HuH-7 (cell line): Measurements from ENCODE around the gene AKTIP.
"Not testable (repeated sequence)": the region's sequence is repeated elsewhere in the genome, so short reads cannot be mapped to it uniquely, and the experiment has no call there.

Experiments
- DNase-seq: peaks from one replicate; pipeline ENCODE4 v3.0.0; 2011; ENCODE audit warnings: low spot score

AKTIP gene

DNA sequence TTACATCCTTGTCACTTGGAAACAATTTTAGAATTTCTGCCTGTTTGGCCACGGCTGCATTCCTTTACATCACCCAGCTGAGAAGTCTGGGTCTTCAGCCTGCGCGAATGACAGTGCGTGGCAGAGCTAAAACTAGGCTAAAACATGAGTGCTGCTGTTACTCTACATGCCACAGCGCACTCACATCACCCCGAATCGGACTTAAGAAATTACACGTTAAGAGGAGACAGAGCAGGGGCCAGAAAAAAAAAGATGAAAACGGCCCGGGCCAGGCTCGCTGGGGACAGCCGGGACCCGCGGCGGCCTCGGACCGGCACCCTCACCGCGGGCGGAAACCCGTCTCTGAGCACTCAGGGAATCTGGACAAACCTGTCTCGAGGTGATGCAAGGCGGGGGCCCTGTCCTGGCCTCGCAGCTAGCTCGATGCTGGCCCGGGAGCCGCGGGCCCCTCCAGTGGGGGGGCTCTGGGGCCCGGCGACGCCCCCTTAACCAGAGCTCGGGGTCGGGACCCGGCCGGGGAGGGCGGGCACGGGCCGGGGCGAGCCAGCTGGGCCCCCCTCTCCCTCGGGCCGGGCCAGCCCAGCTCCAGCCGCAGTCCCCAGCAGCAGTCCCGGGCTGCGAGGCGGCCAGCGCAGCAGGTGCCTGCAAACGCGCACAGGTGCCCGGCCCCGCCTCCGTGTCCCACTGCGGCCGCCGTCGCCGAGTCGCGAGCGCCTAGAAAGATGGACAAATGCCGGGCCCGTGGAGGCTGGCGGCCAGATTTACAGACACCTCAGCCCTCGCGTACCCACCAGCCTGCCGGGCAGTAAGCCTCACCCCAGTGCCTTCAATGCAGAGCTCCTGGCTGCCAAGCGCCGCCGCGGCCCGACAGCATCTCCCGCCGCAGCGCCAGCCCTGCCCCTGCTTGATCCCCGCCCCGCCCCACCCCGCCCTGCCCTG lies at the start of gene AKTIP:
Gene AKTIP (minus strand): TSS at position 879 of the 939 bp plus-strand sequence. CDS start 2,950 bp downstream, outside the sequence.
- DNase-seq: no peak

DNA sequence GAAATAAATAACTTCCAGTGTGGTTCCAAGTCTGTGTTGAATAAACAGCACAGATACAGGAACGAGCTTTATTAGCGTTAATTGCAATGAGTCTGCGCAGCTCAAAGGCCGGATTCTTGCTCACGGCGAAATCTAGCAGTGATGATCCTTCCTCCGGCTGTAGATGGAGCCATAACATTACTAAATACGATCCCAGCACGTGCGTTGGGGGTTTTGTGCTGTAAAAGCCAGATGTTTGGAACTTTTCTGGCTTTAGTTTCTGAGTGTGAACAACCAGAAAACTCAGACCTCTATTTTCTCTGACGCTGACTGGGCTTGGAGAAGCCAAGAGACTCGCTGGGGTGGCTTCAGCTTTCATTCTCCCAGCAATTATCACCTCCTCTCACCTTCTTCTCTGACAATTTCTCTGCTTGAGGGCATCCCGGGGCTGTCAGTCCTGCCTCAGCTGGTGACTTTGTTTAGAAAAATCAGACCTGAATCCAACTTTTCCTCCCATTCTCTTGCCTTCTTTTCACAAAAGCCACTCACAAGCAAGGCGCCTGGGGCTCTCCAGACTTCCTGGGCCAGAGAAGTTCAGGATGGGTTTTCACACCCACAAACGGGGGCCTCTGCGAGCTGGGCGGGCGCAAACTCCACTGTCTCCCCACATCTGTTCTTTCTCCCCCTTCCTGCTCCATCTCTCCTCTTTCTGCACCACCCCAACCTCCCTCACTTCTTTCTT lies 47.1 kb upstream of the AKTIP start:
- DNase-seq: peak; percentile 55

DNA sequence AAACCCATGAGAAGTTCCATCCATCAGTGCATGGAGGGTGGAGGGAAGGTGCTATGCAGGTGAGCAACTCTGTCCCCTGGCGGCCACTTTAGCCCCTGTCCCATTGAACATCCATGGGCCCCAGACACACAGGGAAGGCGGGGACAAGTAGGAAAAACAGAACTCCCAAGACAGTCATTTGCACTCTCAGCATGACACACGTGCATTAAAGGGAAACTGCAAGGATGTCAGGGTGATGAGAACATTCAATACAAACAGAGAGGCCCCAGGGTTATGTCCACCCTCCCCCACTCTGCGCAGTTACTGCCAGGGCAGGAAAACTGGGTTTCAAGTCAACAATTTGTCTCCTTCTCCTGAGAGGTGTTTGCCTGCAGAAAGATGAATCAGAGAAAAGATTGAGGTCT lies 44.0 kb upstream of the AKTIP start:
- DNase-seq: peak; percentile 53

DNA sequence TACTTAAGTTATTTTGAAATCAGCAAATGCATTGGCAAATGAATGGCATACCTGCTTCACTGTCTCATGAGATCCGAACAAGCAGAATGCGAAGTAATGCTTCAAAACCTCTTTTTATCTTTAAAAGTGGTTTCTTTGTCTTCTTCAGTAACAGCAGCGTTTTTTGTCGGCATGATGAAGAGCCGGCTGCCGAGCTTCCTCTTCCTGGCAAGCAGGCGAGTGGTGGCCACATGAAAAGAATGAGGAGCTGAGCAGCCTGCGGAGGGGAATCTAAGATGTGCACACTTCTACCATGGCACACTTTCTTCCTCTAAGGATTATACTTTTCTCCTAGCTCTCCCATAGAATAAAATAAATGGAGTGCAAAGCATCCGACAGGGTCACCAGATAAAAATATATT lies 42.4 kb upstream of the AKTIP start:
- DNase-seq: no peak

DNA sequence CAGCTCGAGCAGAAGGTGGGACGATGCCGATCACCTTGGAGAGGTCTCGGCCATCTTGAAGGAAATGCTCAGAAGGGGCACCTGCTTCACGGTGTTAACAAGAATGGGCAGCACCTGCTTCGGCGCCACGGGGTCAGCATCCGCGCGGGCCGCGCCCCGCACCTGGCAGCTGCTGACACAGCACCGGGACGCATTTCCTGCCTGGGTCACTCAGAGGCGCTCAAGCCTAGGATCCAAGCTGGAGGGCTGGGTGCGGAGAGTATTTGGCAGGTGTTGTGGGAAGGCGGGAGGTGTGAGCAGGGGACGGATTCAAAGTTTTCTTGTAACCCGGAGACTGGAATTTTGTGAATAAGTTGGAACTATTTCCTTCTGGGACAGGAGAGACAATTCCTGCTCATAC lies 39.3 kb upstream of the AKTIP start:
- DNase-seq: no peak

DNA sequence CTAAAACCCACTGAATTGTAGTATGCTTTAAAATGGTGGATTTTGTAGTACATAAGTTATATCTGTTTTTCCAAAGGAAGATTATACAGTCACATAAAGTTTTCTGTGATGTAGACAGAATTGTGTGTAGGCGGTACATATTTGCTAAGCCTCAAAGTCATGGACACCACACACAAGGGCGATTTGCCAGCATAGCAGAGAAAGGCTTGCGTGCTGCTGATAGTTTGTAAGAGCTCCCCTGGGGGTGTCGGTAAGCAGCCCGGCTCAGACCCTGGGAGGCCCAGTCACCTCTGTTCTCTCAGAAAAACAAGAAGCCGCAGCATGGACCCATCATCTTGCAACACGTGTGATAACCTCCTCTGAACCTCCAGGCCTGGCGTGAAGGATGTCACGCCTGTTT lies 38.3 kb upstream of the AKTIP start:
- DNase-seq: no peak

DNA sequence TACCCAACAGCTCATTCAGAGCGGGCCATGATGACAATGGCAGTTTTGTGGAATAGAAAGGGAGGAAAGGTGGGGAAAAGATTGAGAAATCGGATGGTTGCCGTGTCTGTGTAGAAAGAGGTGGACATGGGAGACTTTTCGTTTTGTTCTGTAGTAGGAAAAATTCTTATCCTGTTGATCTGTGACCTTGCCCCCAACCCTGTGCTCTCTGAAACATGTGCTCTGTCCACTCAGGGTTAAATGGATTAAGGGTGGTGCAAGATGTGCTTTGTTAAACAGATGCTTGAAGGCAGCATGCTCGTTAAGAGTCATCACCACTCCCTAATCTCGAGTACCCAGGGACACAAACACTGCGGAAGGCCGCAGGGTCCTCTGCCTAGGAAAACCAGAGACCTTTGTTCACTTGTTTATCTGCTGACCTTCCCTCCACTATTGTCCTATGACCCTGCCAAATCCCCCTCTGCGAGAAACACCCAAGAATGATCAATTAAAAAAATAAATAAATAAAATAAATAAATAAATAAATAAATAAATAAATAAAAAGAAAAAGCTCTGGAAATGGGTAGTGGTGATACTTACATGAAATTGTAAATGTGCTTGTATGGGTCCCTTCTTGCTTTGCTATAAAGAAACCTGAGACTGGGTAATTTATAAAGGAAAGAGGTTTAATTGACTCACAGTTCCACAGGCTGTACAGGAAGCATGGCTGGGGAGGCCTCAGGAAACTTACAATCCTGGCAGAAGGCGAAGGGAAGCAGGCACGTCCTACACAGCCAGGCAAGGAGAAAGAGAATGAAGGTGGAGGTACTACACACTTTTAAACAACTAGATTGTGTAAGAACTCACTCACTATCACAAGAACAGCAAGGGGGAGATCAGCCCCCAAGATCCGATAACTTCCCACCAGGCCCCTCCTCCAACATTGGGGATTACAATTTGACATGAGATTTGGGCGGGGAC lies 37.0 kb upstream of the AKTIP start:
- not testable (repeated sequence) for DNase-seq

DNA sequence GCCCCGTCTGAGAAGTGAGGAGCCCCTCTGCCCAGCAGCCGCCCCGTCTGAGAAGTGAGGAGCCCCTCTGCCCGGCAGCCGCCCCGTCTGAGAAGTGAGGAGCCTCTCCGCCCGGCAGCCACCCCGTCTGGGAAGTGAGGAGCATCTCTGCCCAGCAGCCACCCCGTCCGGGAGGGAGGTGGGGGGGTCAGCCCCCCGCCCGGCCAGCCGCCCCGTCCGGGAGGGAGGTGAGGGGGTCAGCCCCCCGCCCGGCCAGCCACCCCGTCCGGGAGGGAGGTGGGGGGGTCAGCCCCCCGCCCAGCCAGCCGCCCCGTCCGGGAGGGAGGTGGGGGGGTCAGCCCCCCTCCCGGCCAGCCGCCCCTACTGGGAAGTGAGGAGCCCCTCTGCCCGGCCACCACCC lies 36.3 kb upstream of the AKTIP start:
- not testable (repeated sequence) for DNase-seq

DNA sequence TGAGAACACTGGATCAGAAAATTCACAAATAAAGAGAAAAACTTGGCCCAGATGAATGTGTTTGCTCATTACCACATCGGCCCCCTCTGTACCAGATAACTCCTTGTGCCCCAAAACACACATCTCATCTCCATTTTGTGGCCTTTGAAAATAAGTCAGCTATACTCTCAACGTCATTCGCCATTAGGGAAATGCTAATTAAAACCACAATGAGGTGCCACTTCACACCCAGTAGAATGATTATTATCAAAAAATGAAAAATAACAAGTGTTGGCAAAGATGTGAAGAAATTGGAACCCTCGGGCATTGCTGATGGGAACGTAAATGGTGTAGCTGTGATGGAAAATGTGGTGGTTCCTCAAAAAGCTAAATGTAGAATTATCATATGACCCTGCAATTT lies 34.6 kb upstream of the AKTIP start:
- DNase-seq: no peak

DNA sequence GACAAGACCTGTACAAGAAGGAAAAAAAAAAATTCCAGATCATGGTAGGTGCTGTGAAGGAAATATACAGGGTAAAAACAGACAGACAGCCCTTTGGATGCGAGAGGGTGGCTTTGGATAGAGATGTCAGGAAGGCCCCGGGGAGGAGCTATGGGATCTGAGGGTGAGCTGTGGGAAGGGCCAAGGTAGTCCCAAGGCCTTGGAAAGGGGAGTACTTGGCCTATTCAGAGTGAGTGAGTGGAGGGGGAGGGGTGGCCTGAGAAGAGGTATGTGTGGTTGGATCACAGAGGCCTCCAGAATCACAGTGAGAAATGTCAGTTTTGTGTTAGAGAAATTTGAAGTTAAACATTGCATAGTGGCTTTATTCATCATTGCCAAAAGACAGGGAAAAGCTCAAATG lies 31.2 kb upstream of the AKTIP start:
- no peak for DNase-seq

DNA sequence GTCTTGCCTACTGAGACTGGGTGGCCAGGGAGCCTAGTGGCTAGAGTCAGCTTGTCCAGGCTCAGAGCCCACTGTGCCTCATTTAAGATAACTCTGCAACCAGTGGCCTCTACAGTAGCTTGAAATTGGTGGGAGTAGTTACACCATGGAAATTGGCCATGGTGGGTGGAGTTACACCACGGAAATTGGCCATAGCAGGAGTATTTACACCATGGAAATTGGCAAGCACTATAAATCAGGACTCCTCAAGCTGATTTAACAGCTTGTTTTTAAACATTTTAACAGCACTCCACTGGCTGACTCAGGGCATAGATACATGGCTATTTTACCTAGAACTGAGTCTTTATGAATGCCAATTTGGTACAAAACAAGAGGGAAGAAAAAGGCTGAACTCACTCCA lies 27.7 kb upstream of the AKTIP start:
- no peak for DNase-seq

DNA sequence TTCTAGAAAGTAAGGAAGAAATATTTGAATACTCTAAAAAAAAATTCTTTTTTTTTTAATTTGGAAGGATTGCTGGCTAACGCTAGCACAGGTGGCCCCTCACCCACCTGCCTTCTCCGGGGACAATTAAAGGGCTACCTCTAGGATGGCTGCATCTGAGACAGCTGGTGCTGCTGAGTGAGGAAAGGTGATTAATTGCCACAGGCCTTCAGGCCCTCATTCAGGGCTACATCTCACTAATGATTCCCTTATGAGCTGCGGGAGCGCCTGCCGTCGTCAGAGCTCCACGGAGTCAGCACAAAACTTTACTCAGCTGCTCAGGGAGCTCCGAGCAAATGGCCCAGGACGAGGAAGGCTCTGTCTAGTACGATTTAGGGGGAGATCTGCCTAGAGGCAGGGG lies 27.0 kb upstream of the AKTIP start:
- no peak for DNase-seq

DNA sequence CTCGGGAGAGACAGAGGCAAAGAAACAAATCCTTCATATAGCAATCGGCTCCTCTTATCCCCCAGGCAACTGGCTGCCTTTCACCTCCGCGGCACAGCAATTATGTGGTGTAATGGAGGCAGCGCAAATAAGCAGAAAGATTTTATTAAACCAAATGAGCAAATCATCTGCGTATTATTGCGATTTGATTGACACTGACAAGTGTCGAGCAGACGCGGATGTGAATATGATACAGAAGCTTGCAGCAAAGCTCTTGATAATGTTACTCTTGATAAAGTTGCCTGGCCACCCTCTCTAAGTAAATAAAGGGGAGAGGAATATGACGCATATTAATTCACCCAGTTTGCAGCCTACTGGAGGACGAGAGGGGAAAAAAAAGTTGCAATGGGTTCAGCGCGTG lies 26.5 kb upstream of the AKTIP start:
- DNase-seq: no peak

DNA sequence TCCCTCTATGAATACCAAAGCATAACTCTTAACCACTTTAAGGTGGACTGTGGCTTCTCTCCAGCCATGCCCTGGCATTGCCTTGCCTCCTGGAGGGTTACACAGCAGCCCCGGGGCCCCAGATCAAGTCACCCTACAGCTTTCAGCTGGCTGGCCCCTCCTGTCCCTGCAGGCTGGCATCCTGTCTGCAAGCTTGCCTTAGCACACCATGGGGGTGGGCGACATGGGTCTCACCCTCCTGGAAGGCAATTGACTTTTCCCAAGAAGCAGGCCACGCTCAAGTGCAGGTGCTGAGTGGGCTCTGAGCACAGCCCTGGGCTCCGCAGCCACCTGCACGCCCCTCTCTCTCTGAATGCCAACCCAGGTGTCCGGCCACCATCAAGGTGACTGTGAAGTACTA lies 25.8 kb upstream of the AKTIP start:
- DNase-seq: no peak

DNA sequence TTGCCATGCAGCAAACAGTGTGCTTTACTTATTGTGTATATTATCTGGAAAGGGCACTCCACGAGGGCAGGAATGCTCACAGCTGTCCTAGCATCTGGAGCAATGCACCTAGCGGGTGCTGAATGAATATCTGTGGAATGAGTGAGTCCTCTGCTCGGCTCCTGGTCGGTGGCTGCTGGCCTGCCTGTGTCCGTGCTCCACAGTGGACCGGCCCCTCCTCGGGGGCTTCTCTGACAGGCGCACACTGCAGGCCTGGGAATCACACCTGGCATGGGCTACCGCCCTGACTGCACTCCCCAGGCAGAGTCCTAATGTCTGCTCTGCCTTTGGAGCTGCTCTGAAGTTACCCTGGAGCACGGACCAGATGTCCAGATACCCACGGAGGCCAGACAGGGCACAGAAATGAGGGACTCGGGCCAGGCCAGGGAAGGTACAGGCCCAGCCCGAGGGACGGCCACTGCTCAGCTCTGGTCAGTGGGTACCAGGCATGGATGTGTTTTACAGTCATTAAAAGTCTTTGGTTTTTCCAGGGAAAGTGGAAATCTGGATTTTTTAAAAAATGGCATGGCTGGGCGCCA lies 21.1 kb upstream of the AKTIP start:
- DNase-seq: no peak

DNA sequence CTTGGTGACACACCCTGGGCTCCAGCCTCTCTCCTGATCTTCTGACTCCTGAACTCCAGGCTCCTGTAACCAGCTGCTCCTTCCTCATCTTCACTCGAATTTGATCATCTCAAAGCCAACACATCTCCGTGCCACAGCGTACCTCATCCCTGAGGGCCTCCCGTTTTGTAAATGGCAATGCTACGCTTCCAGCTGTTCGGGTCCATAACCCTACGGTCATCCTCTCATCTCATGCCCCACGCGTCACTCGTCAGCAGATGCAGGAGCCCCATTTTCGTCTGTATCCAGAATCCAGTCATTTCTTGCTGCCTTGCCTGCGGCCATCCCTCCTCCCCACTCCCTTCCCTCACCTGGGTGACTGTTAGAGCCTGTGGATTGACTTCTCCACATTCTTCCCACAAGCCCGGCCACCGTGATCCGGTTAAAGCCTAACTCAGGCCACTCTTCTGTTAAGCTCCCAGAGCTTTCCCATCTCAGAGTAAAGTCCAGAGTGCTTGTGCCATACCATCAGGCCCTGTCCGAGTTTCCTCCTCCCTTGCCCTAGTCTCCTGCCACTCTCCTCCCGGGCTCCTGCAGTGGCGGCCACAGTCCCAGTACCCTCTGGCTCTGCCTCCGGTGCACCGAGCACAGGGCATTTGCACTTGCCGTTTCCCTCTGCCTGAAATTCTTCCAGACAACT lies 20.3 kb upstream of the AKTIP start:
- no peak for DNase-seq

DNA sequence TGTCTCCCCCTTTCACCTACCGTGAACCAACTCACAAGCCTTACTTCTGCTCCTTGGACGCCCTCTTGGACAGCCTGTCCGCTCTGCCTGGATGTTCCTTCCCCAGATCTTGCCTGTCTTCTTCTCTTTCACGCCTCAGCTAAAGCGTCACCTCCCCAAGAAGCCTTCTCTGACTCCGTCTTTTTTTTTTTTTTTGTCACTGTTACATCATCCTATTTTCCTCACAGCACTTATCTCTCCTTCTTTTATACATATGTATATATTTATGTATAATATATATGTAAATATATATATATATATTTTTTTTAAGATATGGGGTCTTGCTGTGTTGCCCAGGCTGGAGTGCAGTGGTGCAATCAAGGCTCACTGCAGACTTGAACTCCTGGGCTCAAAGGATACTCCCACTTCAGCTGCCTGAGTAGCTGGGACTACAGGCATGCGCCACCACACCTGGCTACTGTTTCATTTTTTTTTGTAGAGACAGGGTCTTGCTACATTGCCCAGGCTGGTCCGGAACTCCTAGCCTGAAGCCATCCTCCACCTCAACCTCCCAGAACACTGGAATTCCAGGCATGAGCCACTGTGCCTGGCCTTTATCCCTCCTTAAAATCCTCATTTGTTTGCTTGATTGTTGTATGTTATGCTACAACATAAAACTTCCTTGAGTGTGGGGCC lies 16.5 kb upstream of the AKTIP start:
- no peak for DNase-seq

DNA sequence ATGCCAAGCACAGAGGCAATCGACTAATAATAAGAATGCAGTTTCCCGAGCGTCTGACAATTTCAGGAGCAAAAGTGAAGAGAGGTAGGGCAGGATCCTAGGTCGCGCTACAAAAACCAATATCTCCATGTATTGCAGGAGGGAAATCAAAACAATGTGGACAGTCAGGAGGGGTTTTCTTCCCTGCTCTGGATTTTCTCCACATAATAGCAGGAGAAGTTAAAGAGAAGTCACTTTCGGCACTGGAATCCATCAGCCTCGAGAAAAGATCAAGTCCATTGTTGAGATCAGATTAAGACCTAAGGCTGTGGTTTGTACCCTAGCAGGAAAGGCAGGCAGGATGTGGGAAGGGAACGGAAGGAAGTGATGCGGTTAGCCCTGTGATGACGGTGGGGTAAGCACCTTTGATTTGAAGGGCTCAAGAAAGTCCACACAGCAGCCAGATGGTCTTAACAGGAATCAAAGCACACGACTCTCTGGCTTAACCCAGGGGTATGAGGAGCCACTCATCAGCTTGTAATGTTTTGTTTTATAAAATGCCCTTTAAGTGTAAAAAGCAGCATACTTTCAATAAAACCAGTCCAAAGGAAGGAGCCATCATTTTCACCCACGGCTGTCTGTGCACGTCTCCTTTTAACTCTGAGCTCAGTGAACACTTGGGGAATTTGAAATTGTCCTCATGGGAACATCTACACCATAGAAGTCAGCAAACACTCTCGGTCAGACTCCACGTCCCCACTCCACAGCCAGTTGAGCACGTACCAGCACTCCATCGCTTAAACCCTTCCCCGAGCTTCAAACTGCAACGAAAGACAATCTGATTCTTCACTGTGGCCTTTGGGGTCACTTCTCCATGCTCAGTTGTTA lies 15.8 kb upstream of the AKTIP start:
- no peak for DNase-seq

DNA sequence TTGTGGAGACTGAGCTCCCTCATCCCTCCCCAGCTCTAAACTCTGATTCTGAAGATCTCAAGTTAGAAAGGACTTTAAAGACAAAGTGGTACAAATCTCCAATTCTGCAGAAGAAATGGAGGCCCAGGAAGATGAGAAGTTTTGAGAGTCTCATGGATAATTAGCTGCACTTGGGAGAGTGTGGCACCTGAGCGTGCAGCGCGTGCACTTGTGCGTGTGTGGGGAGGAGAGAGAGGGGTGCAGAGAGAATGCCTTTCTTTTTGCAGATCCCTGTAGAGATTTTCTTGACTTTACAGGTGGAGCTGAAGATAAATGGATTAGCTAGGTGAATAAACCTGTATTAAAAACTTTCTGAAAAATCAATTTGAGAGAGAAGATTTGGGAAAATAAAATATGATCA lies 14.8 kb upstream of the AKTIP start:
- no peak for DNase-seq

DNA sequence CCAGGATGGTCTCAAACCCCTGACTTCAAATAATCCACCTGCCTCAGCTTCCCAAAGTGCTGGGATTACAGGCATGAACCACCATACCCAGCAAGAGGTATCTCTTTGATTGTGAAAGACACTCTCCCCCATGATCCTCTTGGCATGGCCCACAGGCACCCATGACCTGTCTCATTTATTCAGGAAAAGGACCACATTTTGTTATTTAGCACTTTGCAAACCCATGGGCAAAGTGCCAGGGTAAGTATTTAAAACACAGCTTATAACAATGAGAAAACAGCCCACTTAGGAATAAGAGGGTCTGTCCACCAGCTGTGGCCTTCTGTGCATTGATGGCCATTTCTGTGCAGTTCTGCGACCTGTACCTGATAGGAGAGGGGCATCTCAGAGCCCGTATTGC lies 12.8 kb upstream of the AKTIP start:
- no peak for DNase-seq
